Fibroblast of skin of right biceps (primary cell): ENCODE data around the gene MDFI.
A peak's percentile ranks its signal among the peaks of the same experiment; 100 is the strongest.

ENCODE experiments used
- DNase-seq: peaks from one replicate; pipeline ENCODE4 v3.0.0-alpha.2; 2013

MDFI gene

GRCh38 chr6:41651962-41652657 is 13.8 kb downstream of the MDFI start:
- no peak for DNase-seq

GRCh38 chr6:41652866-41653652 is 14.8 kb downstream of the MDFI start:
- DNase-seq = peak; percentile 33

GRCh38 chr6:41653691-41654090 is 15.4 kb downstream of the MDFI start:
- DNase-seq = no peak

GRCh38 chr6:41654151-41654697 is 16.0 kb downstream of the MDFI start:
- DNase-seq = peak; percentile 23

- DNase-seq = no peak
These were observed 16.5 kb downstream of the MDFI start for GRCh38 chr6:41654698-41655151.

- DNase-seq = no peak
These were observed 16.9 kb downstream of the MDFI start for GRCh38 chr6:41655176-41655575.

GRCh38 chr6:41655646-41656001 is 17.4 kb downstream of the MDFI start:
- DNase-seq = no peak

- DNase-seq = peak; percentile 65
These were observed 17.9 kb downstream of the MDFI start for GRCh38 chr6:41656002-41656691.

- no peak for DNase-seq
These were observed 19.1 kb downstream of the MDFI start for GRCh38 chr6:41657131-41658094.

- no peak for DNase-seq
These were observed 20.4 kb downstream of the MDFI start for GRCh38 chr6:41658636-41659035.

GRCh38 chr6:41659935-41660334 is 21.7 kb downstream of the MDFI start:
- no peak for DNase-seq

- DNase-seq = no peak
These were observed 25.3 kb downstream of the MDFI start for GRCh38 chr6:41663568-41663967.

- no peak for DNase-seq
These were observed 26.0 kb downstream of the MDFI start for GRCh38 chr6:41664271-41664670.

GRCh38 chr6:41667195-41667594 is 28.9 kb downstream of the MDFI start:
- no peak for DNase-seq

GRCh38 chr6:41668968-41669367 is 30.7 kb downstream of the MDFI start:
- DNase-seq = no peak

- DNase-seq = no peak
These were observed 32.6 kb downstream of the MDFI start for GRCh38 chr6:41670703-41671360.

GRCh38 chr6:41671376-41671775 is 33.1 kb downstream of the MDFI start:
- DNase-seq = no peak

GRCh38 chr6:41672016-41672415 is 33.7 kb downstream of the MDFI start:
- DNase-seq = no peak

- no peak for DNase-seq
These were observed 34.8 kb downstream of the MDFI start for GRCh38 chr6:41672816-41673703.

GRCh38 chr6:41673704-41674000 is 35.4 kb downstream of the MDFI start:
- DNase-seq = no peak
